ENCODE data around the gene NUDT3. TPM values are rescaled to one million over a fixed set of nuclear protein-coding genes. Genes with fewer than 3 reads are reported as not detected.

Gene NUDT3
- total and polyA plus RNA-seq, 9 of the 15 experiments (the other 6 are each of a cell fraction or from before 2014, with no cell fraction given) = 5.4 to 81.2 (median 56.4) TPM

DNA sequence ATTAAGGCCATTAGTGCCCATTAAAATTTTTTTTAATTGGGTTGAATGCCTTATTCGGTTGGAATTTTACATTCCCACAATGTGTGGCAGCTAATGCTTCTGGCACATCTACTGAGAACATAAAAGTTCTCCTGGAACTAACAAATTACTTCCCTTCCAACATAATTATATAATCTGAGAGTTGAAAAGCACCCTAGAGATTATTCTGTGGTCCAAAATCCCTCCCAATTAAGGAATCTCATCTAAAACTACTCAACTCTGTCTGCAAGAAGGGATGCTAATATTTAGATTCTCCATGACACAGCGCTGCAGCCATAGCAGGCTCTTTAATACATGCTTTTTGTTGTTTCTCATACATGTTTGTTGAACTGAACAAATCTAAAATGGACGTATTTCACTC, 4.0 kb downstream of the NUDT3 start (continued):
- TF ChIP-seq, protein P1, sequence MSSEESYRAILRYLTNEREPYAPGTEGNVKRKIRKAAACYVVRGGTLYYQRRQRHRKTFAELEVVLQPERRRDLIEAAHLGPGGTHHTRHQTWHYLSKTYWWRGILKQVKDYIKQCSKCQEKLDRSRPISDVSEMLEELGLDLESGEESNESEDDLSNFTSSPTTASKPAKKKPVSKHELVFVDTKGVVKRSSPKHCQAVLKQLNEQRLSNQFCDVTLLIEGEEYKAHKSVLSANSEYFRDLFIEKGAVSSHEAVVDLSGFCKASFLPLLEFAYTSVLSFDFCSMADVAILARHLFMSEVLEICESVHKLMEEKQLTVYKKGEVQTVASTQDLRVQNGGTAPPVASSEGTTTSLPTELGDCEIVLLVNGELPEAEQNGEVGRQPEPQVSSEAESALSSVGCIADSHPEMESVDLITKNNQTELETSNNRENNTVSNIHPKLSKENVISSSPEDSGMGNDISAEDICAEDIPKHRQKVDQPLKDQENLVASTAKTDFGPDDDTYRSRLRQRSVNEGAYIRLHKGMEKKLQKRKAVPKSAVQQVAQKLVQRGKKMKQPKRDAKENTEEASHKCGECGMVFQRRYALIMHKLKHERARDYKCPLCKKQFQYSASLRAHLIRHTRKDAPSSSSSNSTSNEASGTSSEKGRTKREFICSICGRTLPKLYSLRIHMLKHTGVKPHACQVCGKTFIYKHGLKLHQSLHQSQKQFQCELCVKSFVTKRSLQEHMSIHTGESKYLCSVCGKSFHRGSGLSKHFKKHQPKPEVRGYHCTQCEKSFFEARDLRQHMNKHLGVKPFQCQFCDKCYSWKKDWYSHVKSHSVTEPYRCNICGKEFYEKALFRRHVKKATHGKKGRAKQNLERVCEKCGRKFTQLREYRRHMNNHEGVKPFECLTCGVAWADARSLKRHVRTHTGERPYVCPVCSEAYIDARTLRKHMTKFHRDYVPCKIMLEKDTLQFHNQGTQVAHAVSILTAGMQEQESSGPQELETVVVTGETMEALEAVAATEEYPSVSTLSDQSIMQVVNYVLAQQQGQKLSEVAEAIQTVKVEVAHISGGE (CRISPR knock-in tag; IDR thresholded peaks at IDR 0.05) = no peak

DNA sequence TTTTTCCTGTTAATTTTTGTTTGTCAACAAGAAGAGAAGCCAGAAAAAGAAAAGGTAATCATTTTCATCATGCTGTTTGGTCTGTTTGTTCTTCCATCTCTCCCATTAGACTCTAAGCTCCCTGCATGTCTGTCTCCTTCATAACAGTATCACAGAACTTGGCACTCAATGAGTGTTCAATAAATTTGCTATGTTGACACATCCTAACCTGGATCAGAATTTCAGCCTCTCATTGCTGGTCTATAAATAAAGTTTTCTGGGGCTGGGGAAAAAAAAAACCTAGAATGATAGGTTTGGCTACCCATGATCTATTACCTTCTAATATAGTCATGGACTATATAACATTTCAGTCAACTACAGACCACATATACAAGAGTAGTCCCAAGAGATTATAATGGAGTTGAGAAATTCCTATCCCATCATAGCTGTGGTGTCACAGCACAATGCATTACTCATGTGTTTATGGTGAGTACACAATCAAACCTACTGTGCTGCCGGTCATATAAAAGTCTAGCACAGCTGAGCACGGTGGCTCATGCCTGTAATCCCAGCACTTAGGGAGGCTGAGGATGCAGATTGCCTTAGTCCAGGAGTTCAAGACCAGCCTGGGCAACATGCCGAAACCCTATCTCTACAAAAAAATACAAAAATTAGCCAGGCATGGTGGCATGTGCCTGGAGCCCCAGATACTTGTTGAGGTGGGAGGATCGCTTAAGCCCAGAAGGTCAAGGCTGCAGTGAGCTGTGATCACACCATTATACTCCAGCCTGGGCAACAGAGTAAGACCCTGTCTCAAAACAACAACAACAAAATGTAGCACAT, 5.9 kb downstream of the NUDT3 start:
- Histone ChIP-seq H3K4me3 (no peak overlapping the region), H3K79me2 (ENCODE audit: control insufficient read depth, insufficient read depth, low read length) (peaks cover 100% of the 10 kb centered on the region), H3K27ac (ENCODE audit: extremely low read depth, low read depth, low read length) (no peak overlapping the region; the same call in 1 of the 3 replicates), H2AFZ (ENCODE audit: low read depth, low read length) (no peak overlapping the region), H4K20me1 (replicated peaks; ENCODE audit: control insufficient read depth, insufficient read depth, low read length) (no peaks in the 10 kb centered on the region; the same call in 1 of the 2 replicates), H3K9me1 (ENCODE audit: control insufficient read depth, insufficient read depth, low read length) (no peaks in the 10 kb centered on the region), H3K9ac (ENCODE audit: insufficient read depth in 1 of 2, low read depth in 2 of 2, low read length in 2 of 2) (no peak overlapping the region; a peak in 1 of 4 replicates), H3K4me1 (replicated peaks in 1 of 2; ENCODE audit: control insufficient read depth in 2 of 2, insufficient read depth in 2 of 2, low read length in 2 of 2) (peaks cover 5 to 23% of the 10 kb centered on the region in 2 experiments; a peak in 4 of 5 replicates), H3K4me2 (ENCODE audit: insufficient read depth, low read length) (no peak overlapping the region), H3K36me3 (ENCODE audit: control insufficient read depth, insufficient read depth, low read length) (peaks cover 36% of the 10 kb centered on the region; the same call in 2 of the 3 replicates), H3K27me3 (ENCODE audit: control insufficient read depth in 2 of 2, insufficient read depth in 2 of 2, low read length in 2 of 2) (no peaks in the 10 kb centered on the region), H3K9me3 (replicated peaks; ENCODE audit: control insufficient read depth, insufficient read depth, low read depth, low read length) (no peaks in the 10 kb centered on the region)
- ATAC-seq (peak; percentile 21), FAIRE-seq (no peak), DNase-seq (ENCODE audit: extremely low read depth in 1 of 4, low spot score in 3 of 4) (peak in 1 of 4 experiments; percentile 44)
- ChIA-PET POLR2A (interaction anchor here (0.8 to 2.2 kb wide), 4 partner anchors 9 to 139 kb away, joined by 3 to 6 read pairs (median 4); no protein-coding TSS in a partner anchor), CTCF (ENCODE audit: low intra/inter-chr PET ratio) (no interaction called here)
- BruUV-seq (replicated peaks) = no TSS peak
- in situ Hi-C loops (cut with MboI) = no loop called here
- WGBS (ENCODE audit: insufficient coverage, low coverage, missing lambda C conversion rate) = 58% methylated on average over 4 of the region's 4 CpGs
- intact Hi-C loops (cut with micrococcal nuclease) = no loop called here
- TF ChIP-seq FOSL1 (tag; conservative IDR thresholded peaks at IDR 0.05) (0 out of 2 replicates have a peak, but pooled peaks have one; percentile 27), HIVEP1 (CRISPR knock-in tag; IDR thresholded peaks at IDR 0.05) (no peak), NUFIP1 (IDR thresholded peaks at IDR 0.05; ENCODE audit: partially characterized antibody) (no peak), RAD21 (CRISPR knock-in tag; conservative IDR thresholded peaks at IDR 0.05 in 1 of 2, IDR thresholded peaks at IDR 0.05 in 1 of 2) (no peak), CREM (IDR thresholded peaks at IDR 0.05; ENCODE audit: low read depth) (peak; percentile 10; the same call in 1 of the 2 replicates)
- TF ChIP-seq, protein P2, sequence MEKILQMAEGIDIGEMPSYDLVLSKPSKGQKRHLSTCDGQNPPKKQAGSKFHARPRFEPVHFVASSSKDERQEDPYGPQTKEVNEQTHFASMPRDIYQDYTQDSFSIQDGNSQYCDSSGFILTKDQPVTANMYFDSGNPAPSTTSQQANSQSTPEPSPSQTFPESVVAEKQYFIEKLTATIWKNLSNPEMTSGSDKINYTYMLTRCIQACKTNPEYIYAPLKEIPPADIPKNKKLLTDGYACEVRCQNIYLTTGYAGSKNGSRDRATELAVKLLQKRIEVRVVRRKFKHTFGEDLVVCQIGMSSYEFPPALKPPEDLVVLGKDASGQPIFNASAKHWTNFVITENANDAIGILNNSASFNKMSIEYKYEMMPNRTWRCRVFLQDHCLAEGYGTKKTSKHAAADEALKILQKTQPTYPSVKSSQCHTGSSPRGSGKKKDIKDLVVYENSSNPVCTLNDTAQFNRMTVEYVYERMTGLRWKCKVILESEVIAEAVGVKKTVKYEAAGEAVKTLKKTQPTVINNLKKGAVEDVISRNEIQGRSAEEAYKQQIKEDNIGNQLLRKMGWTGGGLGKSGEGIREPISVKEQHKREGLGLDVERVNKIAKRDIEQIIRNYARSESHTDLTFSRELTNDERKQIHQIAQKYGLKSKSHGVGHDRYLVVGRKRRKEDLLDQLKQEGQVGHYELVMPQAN (IDR thresholded peaks at IDR 0.05; ENCODE audit: borderline replicate concordance) = peak; percentile 37; the same call in 1 of the 2 replicates
- TF ChIP-seq, protein P3, sequence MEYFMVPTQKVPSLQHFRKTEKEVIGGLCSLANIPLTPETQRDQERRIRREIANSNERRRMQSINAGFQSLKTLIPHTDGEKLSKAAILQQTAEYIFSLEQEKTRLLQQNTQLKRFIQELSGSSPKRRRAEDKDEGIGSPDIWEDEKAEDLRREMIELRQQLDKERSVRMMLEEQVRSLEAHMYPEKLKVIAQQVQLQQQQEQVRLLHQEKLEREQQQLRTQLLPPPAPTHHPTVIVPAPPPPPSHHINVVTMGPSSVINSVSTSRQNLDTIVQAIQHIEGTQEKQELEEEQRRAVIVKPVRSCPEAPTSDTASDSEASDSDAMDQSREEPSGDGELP (CRISPR knock-in tag; IDR thresholded peaks at IDR 0.05; ENCODE audit: borderline replicate concordance) = 0 out of 2 replicates have a peak, but pooled peaks have one; percentile 17
